Renal cortex interstitium (tissue), 11 donors: Measurements from ENCODE around the gene PER1. TPM values are rescaled to one million over a fixed set of nuclear protein-coding genes. Genes with fewer than 3 reads are reported as not detected.
"Not testable (repeated sequence)": the region's sequence is repeated elsewhere in the genome, so short reads cannot be mapped to it uniquely, and the experiment has no call there.

ENCODE experiments used
- DNase-seq, 11 donors: peaks; one replicate each; pipeline ENCODE4 v3.0.0-alpha.2; 2013; ENCODE audit warnings: low read depth in 9 of 11, low spot score in 4 of 11; ENCODE audit errors: extremely low read depth in 1 of 11
- polyA plus RNA-seq, 3 donors: library from polyadenylated mRNA; unstranded; fragments of 120-200 nt; gene quantifications; one replicate each; pipeline ENCODE4 v1.2.1, GENCODE V29; 2013; ENCODE audit not compliant: insufficient read length in 3 of 3

Gene PER1
- polyA plus RNA-seq, 3 donors: 29.0 to 53.9 (median 30.6) TPM

- DNase-seq: no peak
Observed at GRCh38 chr17:8110907-8111306, 41.3 kb downstream of the PER1 start.

GRCh38 chr17:8110456-8110804 lies 41.8 kb downstream of the PER1 start:
- DNase-seq: no peak

- peak in 1 of 11 donors; percentile 46 for DNase-seq
Observed at GRCh38 chr17:8109661-8110455, 42.3 kb downstream of the PER1 start.

GRCh38 chr17:8108972-8109660 lies 43.1 kb downstream of the PER1 start:
- DNase-seq: peak in 1 of 11 donors; percentile 26

- DNase-seq: not testable (repeated sequence)
Observed at GRCh38 chr17:8106980-8107379, 45.2 kb downstream of the PER1 start.

GRCh38 chr17:8105957-8106398 lies 46.2 kb downstream of the PER1 start:
- no peak for DNase-seq

- no peak for DNase-seq
Observed at GRCh38 chr17:8104911-8105310, 47.3 kb downstream of the PER1 start.

- no peak for DNase-seq
Observed at GRCh38 chr17:8103549-8103948, 48.7 kb downstream of the PER1 start.

GRCh38 chr17:8101721-8102120 lies 50.5 kb downstream of the PER1 start:
- DNase-seq: peak in 1 of 11 donors; percentile 7

GRCh38 chr17:8100763-8101162 lies 51.4 kb downstream of the PER1 start:
- DNase-seq: no peak

- no peak for DNase-seq
Observed at GRCh38 chr17:8100111-8100510, 52.1 kb downstream of the PER1 start.

- no peak for DNase-seq
Observed at GRCh38 chr17:8096541-8096940, 55.7 kb downstream of the PER1 start.

- no peak for DNase-seq
Observed at GRCh38 chr17:8095361-8095760, 56.8 kb downstream of the PER1 start.

GRCh38 chr17:8091033-8091687 lies 61.0 kb downstream of the PER1 start:
- no peak for DNase-seq

Other genes starting within 250 kb of the PER1 start
- gene RNF227, start 236.1 kb downstream of the PER1 start, polyA plus RNA-seq: 1 to 10 TPM; 3.8 to 4.8 (median 4.1) TPM
- 10 to 100 TPM; 10.6 to 17.1 (median 14.9) TPM for gene KCNAB3, start 222.5 kb downstream of the PER1 start, polyA plus RNA-seq
- 100 to 1,000 TPM; 126 to 151 (median 146) TPM for gene TRAPPC1, start 220.5 kb downstream of the PER1 start, polyA plus RNA-seq
- 10 to 100 TPM; 52.5 to 66.4 (median 55.7) TPM for gene CNTROB, start 220.2 kb downstream of the PER1 start, polyA plus RNA-seq
- gene GUCY2D, start 149.8 kb downstream of the PER1 start, polyA plus RNA-seq: under 1 TPM; 0.26 to 0.78 (median 0.47) TPM
- 1 to 10 TPM; 1.0 to 1.3 (median 1.1) TPM for gene ALOX15B, start 113.3 kb downstream of the PER1 start, polyA plus RNA-seq
- 1 to 10 TPM in 1 of 3 donors, under 1 TPM in 2; 0.66 to 1.5 (median 0.72) TPM for gene ALOX12B, start 64.7 kb downstream of the PER1 start, polyA plus RNA-seq
- under 1 TPM in 1 of 3 donors, not detected in 2; 0.08 TPM for gene ALOXE3, start 33.9 kb downstream of the PER1 start, polyA plus RNA-seq
- under 1 TPM in 1 of 3 donors, not detected in 2; 0.17 TPM for gene HES7, start 28.3 kb downstream of the PER1 start, polyA plus RNA-seq
- 100 to 1,000 TPM; 107 to 150 (median 110) TPM for gene VAMP2, start 10.5 kb upstream of the PER1 start, polyA plus RNA-seq
- gene TMEM107, start 24.0 kb upstream of the PER1 start, polyA plus RNA-seq: 10 to 100 TPM; 21.2 to 29.9 (median 28.3) TPM
- 1 to 10 TPM; 2.6 to 5.2 (median 4.6) TPM for gene BORCS6, start 37.8 kb upstream of the PER1 start, polyA plus RNA-seq
- 10 to 100 TPM; 34.1 to 44.5 (median 36.2) TPM for gene AURKB, start 58.2 kb upstream of the PER1 start, polyA plus RNA-seq
- gene CTC1, start 95.7 kb upstream of the PER1 start, polyA plus RNA-seq: 10 to 100 TPM; 22.6 to 42.1 (median 29.0) TPM
- 10 to 100 TPM; 37.6 to 46.6 (median 41.2) TPM for gene PFAS, start 96.9 kb upstream of the PER1 start, polyA plus RNA-seq
- 10 to 100 TPM; 27.2 to 29.8 (median 27.3) TPM for gene RANGRF, start 136.3 kb upstream of the PER1 start, polyA plus RNA-seq
- gene SLC25A35, start 143.0 kb upstream of the PER1 start, polyA plus RNA-seq: 1 to 10 TPM; 2.8 to 4.9 (median 3.2) TPM
- 10 to 100 TPM; 16.0 to 18.3 (median 17.7) TPM for gene ARHGEF15, start 157.8 kb upstream of the PER1 start, polyA plus RNA-seq
- gene ODF4, start 187.4 kb upstream of the PER1 start, polyA plus RNA-seq: not detected
- 1,000 to 10,000 TPM; 2,237 to 3,232 (median 2,994) TPM for gene RPL26, start 230.8 kb upstream of the PER1 start, polyA plus RNA-seq
- under 1 TPM in 2 of 3 donors, not detected in 1; 0.07 to 0.20 TPM for gene RNF222, start 245.4 kb upstream of the PER1 start, polyA plus RNA-seq